Smooth muscle cell (in vitro differentiated cells): Measurements from ENCODE around the gene HES1. TPM values are rescaled to one million over a fixed set of nuclear protein-coding genes. Genes with fewer than 3 reads are reported as not detected.
"Not testable (repeated sequence)": the region's sequence is repeated elsewhere in the genome, so short reads cannot be mapped to it uniquely, and the experiment has no call there.

ENCODE experiments used
- DNase-seq: peaks from one replicate; lab custom pipeline; 2025; ENCODE audit not compliant: unreplicated experiment; lab: John Stamatoyannopoulos, UW
- H2AFZ ChIP-seq: fragments of 200-600 bp; sonication (generic); 2 replicates; pipeline ENCODE4 v1.6.0; 2016; ENCODE audit warnings: antibody characterized with exemption, low read depth, mild to moderate bottlenecking
- H3F3A ChIP-seq: fragments of 200-600 bp; sonication (generic); 2 replicates; pipeline ENCODE4 v1.6.0; 2017; ENCODE audit warnings: antibody characterized with exemption, low read depth
- H3K27ac ChIP-seq: fragments of 200-600 bp; sonication (generic); 2 replicates; pipeline ENCODE4 v1.5.1; 2016; ENCODE audit warnings: low read depth, mild to moderate bottlenecking
- H3K27me3 ChIP-seq: fragments of 200-600 bp; sonication (generic); 2 replicates; pipeline ENCODE4 v1.6.1; 2016; ENCODE audit warnings: low read depth, mild to moderate bottlenecking
- H3K36me3 ChIP-seq: fragments of 200-600 bp; sonication (generic); 2 replicates; pipeline ENCODE4 v1.5.1; 2016; ENCODE audit warnings: low read depth
- H3K4me1 ChIP-seq: fragments of 200-600 bp; sonication (generic); 2 replicates; pipeline ENCODE4 v1.5.1; 2016; ENCODE audit warnings: low read depth
- H3K4me2 ChIP-seq: fragments of 200-600 bp; sonication (generic); 2 replicates; pipeline ENCODE4 v1.6.0; 2016; ENCODE audit warnings: mild to moderate bottlenecking
- H3K4me3 ChIP-seq: fragments of 200-600 bp; sonication (generic); 2 replicates; pipeline ENCODE4 v1.5.1; 2016; ENCODE audit warnings: mild to moderate bottlenecking
- H3K79me2 ChIP-seq: fragments of 200-600 bp; sonication (generic); 2 replicates; pipeline ENCODE4 v1.6.0; 2016; ENCODE audit warnings: low read depth, mild to moderate bottlenecking
- H3K9ac ChIP-seq: fragments of 200-600 bp; sonication (generic); 2 replicates; pipeline ENCODE4 v1.6.0; 2016; ENCODE audit warnings: low read depth
- H3K9me3 ChIP-seq: fragments of 200-600 bp; sonication (generic); replicated peaks from 2 replicates; pipeline ENCODE4 v1.5.1; 2016; ENCODE audit warnings: low read depth
- H4K20me1 ChIP-seq: fragments of 200-600 bp; sonication (generic); 2 replicates; pipeline ENCODE4 v1.6.0; 2016; ENCODE audit warnings: low read depth
- CTCF ChIP-seq: fragments of 200-600 bp; sonication (generic); IDR thresholded peaks from 2 replicates; pipeline ENCODE4 v1.5.1; 2017; ENCODE audit warnings: borderline replicate concordance, mild to moderate bottlenecking, antibody characterized with exemption; ENCODE audit not compliant: insufficient read depth, poor library complexity, severe bottlenecking
- WGBS: methylation state at CpG from one replicate; pipeline ENCODE4 v1.1.7; 2016; ENCODE audit warnings: low lambda C conversion rate; 5-methylcytosine and 5-hydroxymethylcytosine counted together
- polyA plus RNA-seq: library from polyadenylated mRNA; unstranded; fragments of >200 nt; fragmentation: Nextera tagmentation; extraction: Ambion mirVana; gene quantifications from 2 replicates; pipeline ENCODE4 v1.2.1, GENCODE V29; 2016
- total RNA-seq: library from RNA; depleted of rRNA; stranded (reverse); fragments of >200 nt; gene quantifications from 2 replicates; pipeline ENCODE4 v1.2.3, GENCODE V29; 2014

HES1 gene
- total and polyA plus RNA-seq, 2 experiments from 2014 or later, result 59.9 to 69.5 TPM

- no peak for DNase-seq
- peak overlapping the region; percentile 66 for H3K4me2 ChIP-seq
- no peaks in the 10 kb centered on the region for H3K9me3 ChIP-seq
- no peaks in the 10 kb centered on the region for H3K36me3 ChIP-seq
- H3K4me1 ChIP-seq, result peaks cover 50% of the 10 kb centered on the region
- TF ChIP-seq CTCF, result no peak
- H3K4me3 ChIP-seq, result no peak overlapping the region
- H3K27ac ChIP-seq, result peak overlapping the region; percentile 92
- no peak overlapping the region for H3K9ac ChIP-seq
- H4K20me1 ChIP-seq, result no peaks in the 10 kb centered on the region
- H2AFZ ChIP-seq, result no peak overlapping the region
- H3K79me2 ChIP-seq, result no peaks in the 10 kb centered on the region
- no peaks in the 10 kb centered on the region for H3K27me3 ChIP-seq
- peaks cover 22% of the 10 kb centered on the region for H3F3A ChIP-seq
- 26% methylated on average over 2 of the region's 2 CpGs for WGBS
Measured at GRCh38 chr3:194091141-194091540, 44.8 kb upstream of the HES1 start.

- not testable (repeated sequence) for H3K36me3 ChIP-seq, H4K20me1 ChIP-seq, H3K9me3 ChIP-seq, H3K9ac ChIP-seq, H3K27me3 ChIP-seq, H3K79me2 ChIP-seq, H3K27ac ChIP-seq, H2AFZ ChIP-seq, H3K4me3 ChIP-seq, DNase-seq
- Histone ChIP-seq H3K4me1 (peaks cover 43% of the 10 kb centered on the region), H3K4me2 (peak overlapping the region; percentile 66), H3F3A (peaks cover 22% of the 10 kb centered on the region)
- WGBS, result 98% methylated on average over 6 of the region's 6 CpGs
Measured at GRCh38 chr3:194091897-194092296, 44.1 kb upstream of the HES1 start.

GRCh38 chr3:194092881-194093301 lies 43.1 kb upstream of the HES1 start:
- TF ChIP-seq CTCF, result no peak
- Histone ChIP-seq H3K9me3 (no peaks in the 10 kb centered on the region), H3F3A (peaks cover 22% of the 10 kb centered on the region), H3K36me3 (no peaks in the 10 kb centered on the region), H3K79me2 (no peaks in the 10 kb centered on the region), H2AFZ (no peak overlapping the region), H3K4me1 (peaks cover 35% of the 10 kb centered on the region), H3K4me3 (no peak overlapping the region), H3K4me2 (peak overlapping the region; percentile 30), H3K9ac (no peak overlapping the region), H4K20me1 (no peaks in the 10 kb centered on the region), H3K27ac (no peak overlapping the region), H3K27me3 (no peaks in the 10 kb centered on the region)
- DNase-seq, result no peak
- WGBS, result 62% methylated on average over 10 of the region's 10 CpGs

- Histone ChIP-seq H3F3A (peaks cover 20% of the 10 kb centered on the region), H3K9ac (no peak overlapping the region), H3K79me2 (no peaks in the 10 kb centered on the region), H3K4me2 (no peak overlapping the region), H3K27ac (no peak overlapping the region), H2AFZ (no peak overlapping the region), H3K36me3 (no peaks in the 10 kb centered on the region), H4K20me1 (no peaks in the 10 kb centered on the region), H3K27me3 (no peaks in the 10 kb centered on the region), H3K4me1 (peaks cover 34% of the 10 kb centered on the region), H3K4me3 (no peak overlapping the region), H3K9me3 (no peaks in the 10 kb centered on the region)
- WGBS, result 85% methylated on average over 8 of the region's 8 CpGs
- DNase-seq, result no peak
- no peak for TF ChIP-seq CTCF
Measured at GRCh38 chr3:194093842-194094241, 42.1 kb upstream of the HES1 start.
